SK-N-DZ (cell line): Measurements from ENCODE around the gene NOL3.

Experiments
- DNase-seq: peaks from one replicate; pipeline ENCODE4 v3.0.0-alpha.2; 2015; ENCODE audit warnings: low spot score

NOL3 gene

DNA sequence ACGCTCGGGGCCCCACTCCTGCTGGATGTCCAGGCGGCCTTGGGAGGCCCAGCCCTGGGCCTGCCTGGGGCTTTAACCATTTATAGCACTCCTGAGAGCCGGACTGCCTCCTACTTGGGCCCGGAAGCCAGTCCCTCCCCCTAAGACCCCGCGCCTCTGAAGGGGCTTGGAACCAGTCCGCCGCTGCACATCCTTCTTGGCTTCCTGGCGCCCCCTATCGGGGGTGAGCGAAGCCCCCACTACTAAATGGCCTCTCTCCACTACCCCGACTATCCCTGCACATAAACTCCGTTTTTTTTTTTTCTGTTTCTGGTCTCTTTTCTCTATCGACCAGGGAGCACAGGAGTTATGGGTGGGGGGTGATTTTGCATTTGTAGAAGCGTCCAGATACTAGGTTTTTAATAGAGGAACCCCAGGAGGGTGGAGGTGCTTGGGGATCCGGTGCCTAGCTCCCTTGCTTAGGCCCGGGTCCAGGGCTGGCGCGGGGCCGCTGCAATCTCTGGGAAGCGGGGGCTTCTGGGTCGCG, 633 bp upstream of the NOL3 start:
- DNase-seq = peak; percentile 88

- DNase-seq = no peak
These were observed 761 bp downstream of the NOL3 start for GRCh38 chr16:67170949-67171649.

- no peak for DNase-seq
These were observed 3.0 kb downstream of the NOL3 start for GRCh38 chr16:67173323-67173722.

- peak; percentile 80 for DNase-seq
These were observed 3.7 kb downstream of the NOL3 start for GRCh38 chr16:67173808-67174705.

DNA sequence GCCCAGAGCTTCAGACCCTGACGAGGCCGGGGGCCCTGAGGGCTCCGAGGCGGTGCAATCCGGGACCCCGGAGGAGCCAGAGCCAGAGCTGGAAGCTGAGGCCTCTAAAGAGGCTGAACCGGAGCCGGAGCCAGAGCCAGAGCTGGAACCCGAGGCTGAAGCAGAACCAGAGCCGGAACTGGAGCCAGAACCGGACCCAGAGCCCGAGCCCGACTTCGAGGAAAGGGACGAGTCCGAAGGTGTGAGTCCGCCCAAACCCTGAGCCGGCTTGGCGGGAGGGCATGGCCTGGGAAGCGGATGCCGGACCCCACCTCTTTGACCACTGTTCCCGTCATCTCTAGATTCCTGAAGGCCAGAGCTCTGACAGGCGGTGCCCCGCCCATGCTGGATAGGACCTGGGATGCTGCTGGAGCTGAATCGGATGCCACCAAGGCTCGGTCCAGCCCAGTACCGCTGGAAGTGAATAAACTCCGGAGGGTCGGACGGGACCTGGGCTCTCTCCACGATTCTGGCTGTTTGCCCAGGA, 4.4 kb downstream of the NOL3 start:
- no peak for DNase-seq

GRCh38 chr16:67176662-67177061, 6.3 kb downstream of the NOL3 start:
- no peak for DNase-seq

GRCh38 chr16:67177743-67178699, 7.7 kb downstream of the NOL3 start:
- DNase-seq = no peak

DNA sequence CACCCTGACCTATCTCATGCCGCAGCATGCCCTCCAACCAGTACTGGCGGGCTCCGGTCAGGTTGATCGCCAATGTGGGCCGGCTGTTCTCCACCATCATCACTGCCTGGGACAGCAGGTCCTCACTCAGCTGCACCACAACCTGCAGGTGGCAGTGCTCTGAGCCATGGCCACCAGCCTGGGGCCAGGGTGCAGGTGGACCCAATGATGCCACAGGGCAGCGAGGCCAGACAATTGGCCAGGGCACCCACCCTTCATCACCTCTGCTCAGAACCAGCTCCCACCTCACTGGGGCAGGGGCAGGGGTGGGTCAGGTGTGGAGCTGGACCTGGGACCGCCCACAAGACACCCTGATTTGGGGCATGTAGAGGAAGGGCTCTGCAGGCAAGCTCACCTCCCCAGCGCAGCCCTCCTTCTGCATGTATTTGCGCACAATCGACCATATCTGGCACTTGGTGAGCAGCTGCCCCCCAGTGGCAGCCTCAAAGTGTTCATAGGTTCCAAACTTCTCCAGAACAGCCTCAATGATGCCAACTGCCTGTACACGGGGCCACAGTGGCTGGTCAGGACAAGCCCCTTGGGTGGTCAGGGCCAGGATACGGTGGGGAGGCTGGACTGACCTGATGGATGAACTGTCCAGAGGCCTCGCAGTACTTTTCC, 9.2 kb downstream of the NOL3 start:
- no peak for DNase-seq

GRCh38 chr16:67180166-67180565, 9.8 kb downstream of the NOL3 start:
- no peak for DNase-seq

DNA sequence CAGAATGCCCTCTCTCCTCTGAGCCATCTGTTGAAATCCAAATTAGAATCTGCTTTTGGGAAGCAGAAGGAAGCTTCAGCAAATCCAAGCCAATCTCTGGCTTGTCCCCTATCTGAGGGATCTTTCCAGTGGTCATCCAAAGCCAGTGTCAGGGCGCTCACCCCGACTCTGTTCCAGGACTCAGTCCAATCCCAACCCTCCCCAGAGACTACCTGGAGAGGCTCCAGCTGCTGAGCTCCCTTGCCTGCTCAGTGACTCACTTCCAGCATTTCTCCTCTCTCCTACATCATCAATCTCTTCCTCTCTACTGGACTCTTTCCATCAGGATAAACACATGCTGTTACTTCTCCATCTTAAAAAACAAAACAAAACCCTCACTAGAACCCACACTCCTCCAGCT, 11.0 kb downstream of the NOL3 start:
- DNase-seq = no peak

- DNase-seq = no peak
These were observed 11.9 kb downstream of the NOL3 start for GRCh38 chr16:67182288-67182687.

GRCh38 chr16:67183284-67183626, 12.9 kb downstream of the NOL3 start:
- DNase-seq = no peak

GRCh38 chr16:67183627-67184452, 13.5 kb downstream of the NOL3 start, which contains the start of gene MATCAP1:
Gene MATCAP1, minus strand, starts transcription at chr16:67183963. Its CDS starts 3,353 bp downstream, at chr16:67180610.
- DNase-seq = peak; percentile 99

DNA sequence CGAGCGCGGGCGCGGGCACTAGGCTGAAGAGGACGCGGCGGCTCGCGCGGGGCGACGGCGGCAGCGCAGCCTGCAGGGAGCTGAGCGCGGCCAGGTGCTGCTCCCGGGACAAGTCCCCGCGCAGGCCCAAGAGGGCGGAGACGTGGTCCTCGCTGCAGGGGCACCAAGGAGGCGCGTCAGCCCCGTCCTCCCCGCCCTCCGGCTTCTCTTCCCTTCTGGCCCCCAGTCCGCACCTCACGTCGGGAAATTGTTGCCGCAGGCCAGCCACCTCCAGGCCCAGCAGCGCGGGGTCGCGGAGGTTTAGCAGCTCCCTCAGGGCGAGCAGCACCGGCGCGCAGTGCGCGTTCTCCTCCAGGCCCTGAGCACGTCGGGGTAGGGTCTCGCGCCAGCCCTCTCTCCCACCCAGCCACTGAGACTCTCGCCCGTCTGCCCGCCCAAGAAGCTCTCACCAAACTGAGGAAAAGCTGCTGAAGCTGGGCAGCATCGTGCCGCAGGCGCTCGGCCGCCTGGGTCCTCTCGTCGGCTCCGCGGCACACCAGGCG, 14.2 kb downstream of the NOL3 start:
- DNase-seq = no peak

- peak; percentile 86 for DNase-seq
These were observed 14.8 kb downstream of the NOL3 start for GRCh38 chr16:67184995-67185650.

GRCh38 chr16:67185651-67186134, 15.4 kb downstream of the NOL3 start:
- no peak for DNase-seq

GRCh38 chr16:67186550-67186950, 16.2 kb downstream of the NOL3 start:
- no peak for DNase-seq

GRCh38 chr16:67187175-67187890, 17.0 kb downstream of the NOL3 start:
- no peak for DNase-seq
